NCI-H1105 (cell line): ENCODE measurements around the gene WNT8B.

ENCODE experiments used
- DNase-seq: peaks from one replicate; lab custom pipeline; 2025; lab: John Stamatoyannopoulos, UW

The WNT8B gene

DNA sequence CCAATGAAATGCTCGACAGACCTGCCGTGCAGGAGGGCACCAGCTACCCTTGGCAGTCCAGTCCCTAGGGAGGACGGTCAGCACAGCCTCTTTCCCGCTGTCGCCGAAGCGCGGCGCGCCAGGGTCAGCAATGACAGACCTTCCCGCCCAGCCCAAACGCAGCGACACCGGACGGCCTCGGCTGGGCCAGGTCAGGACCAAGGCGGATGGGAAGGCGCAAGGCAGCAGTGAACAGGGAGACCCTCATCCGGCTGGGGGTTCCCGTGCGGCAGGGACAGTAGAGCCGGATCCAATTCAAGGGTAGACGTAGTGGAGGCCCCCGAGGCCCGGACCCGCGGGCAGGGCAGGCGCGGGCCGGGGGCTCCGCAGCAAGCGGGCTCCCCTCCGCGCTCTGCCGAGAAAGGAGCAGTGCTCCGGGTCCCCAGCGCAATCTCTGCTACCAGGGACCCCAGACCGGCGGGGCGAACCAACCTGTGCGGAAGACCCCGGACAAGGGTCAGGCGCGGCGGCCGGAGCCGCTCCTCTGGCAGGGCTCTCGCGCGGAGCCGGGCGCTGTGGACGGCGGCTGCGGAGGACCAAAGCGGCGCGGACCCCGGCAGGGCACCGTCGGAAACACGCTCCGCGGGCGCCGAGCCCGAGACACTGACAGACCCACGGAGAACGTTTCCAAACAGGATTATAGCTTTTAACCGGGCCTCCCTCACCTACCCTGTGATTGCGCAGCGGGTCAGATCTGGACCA is 56.7 kb downstream of the WNT8B start, which contains the start of gene SEC31B:
TSS of gene SEC31B (minus strand) at position 551 of the 741 bp plus-strand sequence. CDS start 2,909 bp downstream, outside the sequence.
- DNase-seq = no peak

DNA sequence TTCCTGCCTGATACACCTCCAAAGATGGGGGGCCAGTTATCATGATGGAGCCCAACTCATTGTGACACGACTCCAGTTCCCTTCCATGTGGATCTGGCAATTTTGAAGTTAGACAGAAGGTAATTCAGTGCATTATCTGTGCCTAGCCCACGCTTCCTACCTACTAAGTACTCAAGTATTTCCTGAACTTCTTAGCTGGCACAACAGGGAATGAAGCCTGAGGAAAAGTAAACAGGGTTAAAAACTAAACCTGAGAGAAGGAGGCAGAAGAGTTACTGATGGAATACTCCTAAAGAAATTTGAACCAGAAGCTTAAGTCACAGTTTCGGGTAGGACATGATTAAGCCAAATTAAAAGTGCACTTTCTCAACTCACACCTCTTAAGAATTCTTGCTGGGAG is 58.0 kb downstream of the WNT8B start:
- DNase-seq = no peak

DNA sequence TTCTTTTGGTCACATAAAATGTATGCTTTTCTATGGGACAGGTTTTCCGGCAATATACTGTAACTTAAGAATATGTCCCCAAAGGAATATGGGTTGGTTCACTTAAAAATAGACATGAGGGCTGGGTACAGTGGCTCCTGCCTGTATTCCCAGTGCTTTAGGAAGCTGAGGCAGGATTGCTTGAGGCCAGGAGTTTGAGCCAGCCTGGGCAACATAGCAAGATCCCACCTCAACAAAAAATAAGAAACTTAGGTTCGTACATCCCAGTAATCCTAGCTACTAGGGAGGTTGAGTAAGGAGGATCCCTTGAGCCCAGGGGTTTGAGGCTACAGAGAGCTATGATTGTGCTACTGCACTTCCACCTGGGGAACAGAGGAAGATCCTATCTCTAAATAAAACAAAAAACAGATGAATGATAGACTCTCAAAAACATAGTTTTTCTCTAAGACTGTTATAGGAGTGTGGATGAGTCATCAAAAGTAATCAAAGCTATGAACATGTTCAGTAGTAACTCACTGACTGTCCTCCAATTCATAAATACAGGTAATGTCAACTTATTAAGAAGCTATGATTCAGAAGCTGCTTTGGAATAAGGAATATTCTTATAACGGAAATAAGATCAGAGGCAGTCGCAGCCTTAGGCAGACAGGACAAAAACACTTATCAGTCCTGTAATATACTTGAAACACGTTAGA is 59.4 kb downstream of the WNT8B start:
- DNase-seq = no peak

DNA sequence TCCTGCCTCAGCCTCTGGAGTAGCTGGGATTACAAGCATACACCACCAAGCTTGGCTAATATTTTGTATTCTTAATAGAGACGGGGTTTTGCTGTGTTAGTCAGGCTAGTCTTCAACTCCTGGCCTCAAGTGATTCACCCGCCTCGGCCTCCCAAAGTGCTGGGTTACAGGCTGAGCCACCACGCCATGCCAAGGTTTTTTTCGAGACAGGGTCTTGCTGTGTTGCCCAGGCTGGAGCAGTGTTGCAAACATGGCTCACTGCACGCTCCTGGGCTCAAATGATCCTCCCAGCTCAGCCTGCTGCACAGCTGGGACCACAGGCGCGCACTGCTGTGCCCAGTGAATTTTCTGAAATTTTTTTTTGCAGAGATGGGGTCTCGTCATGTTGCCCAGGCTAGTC is 60.1 kb downstream of the WNT8B start:
- no peak for DNase-seq

DNA sequence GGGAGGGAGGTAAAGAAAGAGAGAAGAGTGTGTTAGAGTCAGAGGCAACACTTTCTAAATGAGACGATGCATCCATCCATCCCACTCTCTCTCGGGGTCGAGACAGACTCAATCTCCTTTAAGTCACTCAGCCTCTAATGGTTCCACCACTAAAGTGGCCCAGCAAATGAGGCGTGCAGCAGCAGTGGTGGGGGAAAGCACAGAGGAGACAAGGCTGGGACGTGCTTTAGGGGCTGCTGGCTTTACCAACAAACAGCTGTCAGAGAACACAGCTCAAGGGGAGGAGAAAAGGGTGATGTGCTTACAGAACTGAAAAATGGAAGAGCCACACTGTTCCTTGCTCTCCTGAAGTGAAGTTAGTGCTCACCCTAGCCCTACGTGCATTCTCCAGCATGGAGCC is 61.4 kb downstream of the WNT8B start:
- no peak for DNase-seq

DNA sequence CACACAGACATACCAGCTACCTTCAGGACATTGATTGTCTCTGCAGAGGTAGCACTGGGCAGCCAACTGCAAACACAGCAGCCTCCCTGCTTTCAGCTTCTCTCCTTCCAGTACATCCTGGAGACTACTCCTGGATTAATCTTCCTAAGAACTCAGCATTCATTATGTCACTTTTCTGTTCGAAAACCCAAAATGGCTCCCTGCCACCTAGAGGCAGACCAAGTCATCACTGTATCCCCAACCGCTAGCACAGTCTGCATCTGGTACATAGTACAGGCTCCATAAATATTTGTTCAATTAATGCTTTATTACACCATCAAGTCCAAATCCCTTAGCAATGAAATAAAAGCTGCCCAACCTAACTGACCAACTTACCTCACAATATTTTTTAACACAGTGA is 61.8 kb downstream of the WNT8B start:
- no peak for DNase-seq

DNA sequence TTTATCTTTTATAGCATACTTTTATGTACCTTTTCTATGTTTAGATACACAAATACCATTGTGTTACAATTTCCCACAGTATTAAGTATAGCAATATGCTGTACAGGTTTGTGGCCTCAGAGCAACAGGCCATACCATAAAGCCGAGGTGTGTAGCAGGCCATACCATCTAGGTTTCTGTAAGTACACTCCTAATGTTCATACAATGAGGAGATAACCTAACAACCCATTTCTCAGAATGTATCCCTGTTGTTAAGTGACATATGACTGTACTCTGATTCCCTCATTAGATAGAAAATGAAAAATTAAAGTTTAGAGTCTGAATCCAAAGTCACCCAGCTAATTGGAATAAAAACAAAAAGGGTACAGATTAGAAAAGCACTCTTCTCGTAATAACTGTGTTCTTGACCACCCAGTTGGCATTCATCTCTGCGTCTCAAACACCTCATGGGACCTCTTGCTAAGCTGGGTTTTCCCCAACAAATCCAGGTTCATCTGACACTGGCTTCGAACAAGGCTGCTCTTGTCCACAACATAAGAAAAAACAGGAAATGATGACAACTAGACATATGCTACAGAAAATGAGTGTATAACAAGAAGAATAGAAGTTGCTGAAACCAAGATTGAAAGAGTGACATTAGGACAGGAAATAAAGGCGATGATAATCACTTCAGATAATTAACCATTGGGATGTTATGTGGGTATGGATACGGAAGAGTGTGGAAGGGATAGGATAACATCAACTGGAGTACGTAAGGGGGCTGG is 65.5 kb downstream of the WNT8B start:
- no peak for DNase-seq

DNA sequence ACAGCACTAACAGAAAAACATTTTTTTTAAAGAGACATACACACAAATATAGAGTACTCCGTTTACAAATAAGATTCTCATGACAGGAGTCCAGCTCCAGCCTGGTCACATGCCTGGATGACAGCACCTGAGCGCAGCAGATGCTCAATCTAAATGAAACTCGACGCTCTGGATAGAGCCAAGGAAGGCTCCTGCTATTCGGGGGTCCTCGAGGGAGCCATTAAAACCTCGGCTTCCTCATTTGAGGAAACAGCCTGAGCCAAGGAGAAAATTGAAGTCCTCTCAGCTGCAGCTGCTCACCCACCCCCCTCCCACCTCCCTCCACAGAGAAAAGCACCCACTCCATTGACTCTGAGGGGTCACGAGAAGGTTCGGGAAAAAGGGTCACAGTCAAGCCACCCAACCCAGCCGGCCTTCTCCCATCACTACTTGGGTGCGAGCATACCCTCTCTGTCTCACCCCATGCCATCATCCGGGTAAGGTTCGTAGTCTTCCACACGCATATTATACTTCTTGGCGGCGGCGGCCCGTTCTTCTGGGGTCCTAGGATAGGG is 66.2 kb downstream of the WNT8B start:
- DNase-seq = no peak

DNA sequence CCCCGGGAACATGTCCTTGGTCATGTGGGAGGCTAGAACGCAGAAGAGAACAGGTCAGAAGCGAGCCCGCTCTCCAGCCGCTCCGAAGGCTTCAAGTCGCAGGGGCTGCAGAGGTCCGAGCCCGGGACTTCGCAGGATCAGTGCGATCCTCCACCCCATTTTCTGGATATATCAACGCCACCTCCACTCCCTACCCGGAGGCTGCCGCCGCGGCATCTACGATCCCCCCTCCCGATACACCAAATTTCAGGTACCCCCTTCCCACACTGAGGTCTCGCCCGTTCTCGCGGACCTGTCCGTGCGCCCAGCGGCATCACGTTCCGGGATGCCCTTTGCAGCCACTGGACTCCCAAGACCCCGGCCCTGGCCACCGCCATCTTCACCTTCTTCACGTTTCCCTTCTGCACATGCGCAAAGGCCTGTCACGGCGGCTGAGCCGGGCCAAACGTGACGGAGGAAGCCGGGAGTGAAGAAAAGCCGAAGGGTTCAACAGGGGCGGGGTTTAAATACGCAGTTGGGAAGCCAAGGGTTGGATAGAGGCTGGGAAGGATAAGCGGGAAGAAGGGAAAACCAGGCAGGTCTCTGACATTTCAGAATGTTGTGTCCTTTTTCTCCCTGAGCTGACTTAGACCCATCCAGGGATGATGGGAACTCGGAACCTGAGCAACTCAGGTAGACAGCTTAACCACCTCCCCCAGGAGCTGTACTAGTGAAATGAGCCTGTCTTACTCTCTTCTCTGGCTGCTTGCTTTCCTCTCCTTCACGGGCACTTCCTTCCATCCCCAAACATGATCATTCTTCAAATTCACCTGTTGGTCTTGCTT is 66.9 kb downstream of the WNT8B start, which contains the start of gene NDUFB8:
TSS of gene NDUFB8 (minus strand) at position 397 of the 824 bp plus-strand sequence. CDS start at position 377, 20 bp downstream.
- DNase-seq = peak; percentile 61

DNA sequence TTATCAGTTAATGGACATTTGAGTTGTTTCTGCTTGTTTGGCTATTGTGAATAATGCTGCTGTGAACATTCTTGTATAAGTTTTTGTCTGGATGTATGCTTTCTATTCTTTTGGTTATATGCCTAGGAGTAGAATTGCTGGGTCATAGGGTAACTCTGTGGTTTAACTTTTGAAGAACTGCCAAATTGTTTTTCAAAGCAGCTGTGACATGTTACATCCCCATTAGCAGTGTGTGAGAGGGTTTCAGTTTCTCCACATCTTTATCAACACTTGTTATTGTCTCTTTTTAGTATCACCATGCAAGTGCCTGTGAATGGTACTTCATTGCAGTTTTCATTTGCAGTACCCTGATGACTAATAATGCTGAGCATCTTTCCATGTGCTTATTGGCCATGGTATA is 69.0 kb downstream of the WNT8B start:
- no peak for DNase-seq
